PFSK-1 (cell line): ENCODE data around the gene S100A3.

Experiments used
- FOXP2 ChIP-seq: optimal IDR thresholded peaks from 2 replicates; pipeline ENCODE3; 2011; ENCODE audit warnings: borderline replicate concordance, control low read depth, inconsistent platforms; ENCODE audit not compliant: insufficient read depth; ENCODE audit errors: extremely low read length, extremely low read depth
- POLR2AphosphoS5 ChIP-seq: IDR thresholded peaks from 2 replicates; pipeline ENCODE4 v1.6.1; 2012; ENCODE audit warnings: low read depth, mild to moderate bottlenecking, control low read depth, low read length, moderate library complexity
- REST ChIP-seq, 2 experiments: IDR thresholded peaks; 2 replicates each; pipeline versions ENCODE4 v1.6.1 to v1.8.0; 2011 to 2012; ENCODE audit warnings: low read depth in 2 of 2, low read length in 2 of 2, control low read depth in 1 of 2, inconsistent platforms in 1 of 2, mild to moderate bottlenecking in 1 of 2, moderate library complexity in 1 of 2; ENCODE audit not compliant: insufficient read depth in 1 of 2
- SIN3A ChIP-seq: IDR thresholded peaks from 2 replicates; pipeline ENCODE4 v1.6.1; 2012; ENCODE audit warnings: mild to moderate bottlenecking, low read length, moderate library complexity, borderline replicate concordance; ENCODE audit not compliant: insufficient read depth
- TAF1 ChIP-seq: IDR thresholded peaks from 2 replicates; pipeline ENCODE4 v1.6.1; 2012; ENCODE audit warnings: low read length, control low read depth, borderline replicate concordance; ENCODE audit not compliant: insufficient read depth

The S100A3 gene

GRCh38 chr1:153567621-153568366 lies 18.7 kb upstream of the S100A3 start:
- TF ChIP-seq FOXP2 = no peak
- no peak for TF ChIP-seq TAF1
- no peak for TF ChIP-seq REST (IDR thresholded peaks at IDR 0.05; ENCODE audit: insufficient read depth in 1 of 2, low read depth in 2 of 2, low read length in 2 of 2)

- 0 out of 2 replicates have a peak, but pooled peaks have one; percentile 32 for TF ChIP-seq TAF1
- peak in 1 of 2 experiments; percentile 71; a peak in 1 of 4 replicates for TF ChIP-seq REST (IDR thresholded peaks at IDR 0.05; ENCODE audit: insufficient read depth in 1 of 2, low read depth in 2 of 2, low read length in 2 of 2)
- TF ChIP-seq FOXP2 = no peak
- TF ChIP-seq POLR2AphosphoS5 = peak; percentile 38; the same call in 1 of the 2 replicates
- peak; percentile 37; the same call in 1 of the 2 replicates for TF ChIP-seq SIN3A
Observed at GRCh38 chr1:153566414-153567371, 17.6 kb upstream of the S100A3 start.

- TF ChIP-seq TAF1 = no peak
- no peak for TF ChIP-seq POLR2AphosphoS5
- TF ChIP-seq SIN3A = no peak
- no peak for TF ChIP-seq FOXP2
- no peak for TF ChIP-seq REST (IDR thresholded peaks at IDR 0.05; ENCODE audit: insufficient read depth in 1 of 2, low read depth in 2 of 2, low read length in 2 of 2)
Observed at GRCh38 chr1:153565529-153566374, 16.7 kb upstream of the S100A3 start, which contains the start of gene S100A2. Gene S100A2 (minus strand): TSS chr1:153565844. CDS start chr1:153563877, 1,967 bp downstream.

- TF ChIP-seq TAF1 (no peak), SIN3A (no peak), POLR2AphosphoS5 (no peak), FOXP2 (no peak), REST (IDR thresholded peaks at IDR 0.05; ENCODE audit: insufficient read depth in 1 of 2, low read depth in 2 of 2, low read length in 2 of 2) (no peak)
Observed at GRCh38 chr1:153563991-153564390, 14.9 kb upstream of the S100A3 start.
